NB4 (cell line): ENCODE results near the gene UNC93B1.

Experiments
- MYC ChIP-seq: IDR thresholded peaks from 2 replicates; pipeline ENCODE4 v1.6.1; 2011; ENCODE audit warnings: low read depth, low read length
- POLR2A ChIP-seq: IDR thresholded peaks from 2 replicates; pipeline ENCODE4 v1.6.1; 2011; ENCODE audit warnings: mild to moderate bottlenecking; ENCODE audit not compliant: insufficient read length; ENCODE audit errors: extremely low read depth
- TF ChIP-seq, protein P1 (sequence below): IDR thresholded peaks from one replicate; pipeline ENCODE4 v1.5.1; 2012; ENCODE audit warnings: low read depth, low read length
- TF ChIP-seq, protein P2 (sequence below): IDR thresholded peaks from 2 replicates; pipeline ENCODE4 v1.6.1; 2011; ENCODE audit warnings: low read depth, low read length

DNA sequence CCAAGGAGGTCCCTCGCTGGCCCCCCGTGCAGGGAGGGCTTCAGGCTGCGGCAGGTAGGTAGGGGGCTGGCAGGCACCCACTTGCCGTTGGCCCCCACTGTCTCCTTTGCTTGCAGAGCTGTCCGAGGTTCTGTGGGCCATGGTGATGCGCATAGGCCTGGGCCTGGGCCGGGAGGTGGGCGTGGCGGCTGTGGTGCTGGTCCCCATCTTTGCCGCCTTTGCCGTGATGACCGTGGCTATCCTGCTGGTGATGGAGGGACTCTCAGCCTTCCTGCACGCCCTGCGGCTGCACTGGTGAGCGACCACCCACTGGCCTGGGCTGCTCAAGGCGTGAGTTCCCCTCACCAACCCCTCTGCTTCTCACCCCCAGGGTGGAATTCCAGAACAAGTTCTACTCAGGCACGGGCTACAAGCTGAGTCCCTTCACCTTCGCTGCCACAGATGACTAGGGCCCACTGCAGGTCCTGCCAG, 46.5 kb upstream of the UNC93B1 start:
- TF ChIP-seq, protein P1, sequence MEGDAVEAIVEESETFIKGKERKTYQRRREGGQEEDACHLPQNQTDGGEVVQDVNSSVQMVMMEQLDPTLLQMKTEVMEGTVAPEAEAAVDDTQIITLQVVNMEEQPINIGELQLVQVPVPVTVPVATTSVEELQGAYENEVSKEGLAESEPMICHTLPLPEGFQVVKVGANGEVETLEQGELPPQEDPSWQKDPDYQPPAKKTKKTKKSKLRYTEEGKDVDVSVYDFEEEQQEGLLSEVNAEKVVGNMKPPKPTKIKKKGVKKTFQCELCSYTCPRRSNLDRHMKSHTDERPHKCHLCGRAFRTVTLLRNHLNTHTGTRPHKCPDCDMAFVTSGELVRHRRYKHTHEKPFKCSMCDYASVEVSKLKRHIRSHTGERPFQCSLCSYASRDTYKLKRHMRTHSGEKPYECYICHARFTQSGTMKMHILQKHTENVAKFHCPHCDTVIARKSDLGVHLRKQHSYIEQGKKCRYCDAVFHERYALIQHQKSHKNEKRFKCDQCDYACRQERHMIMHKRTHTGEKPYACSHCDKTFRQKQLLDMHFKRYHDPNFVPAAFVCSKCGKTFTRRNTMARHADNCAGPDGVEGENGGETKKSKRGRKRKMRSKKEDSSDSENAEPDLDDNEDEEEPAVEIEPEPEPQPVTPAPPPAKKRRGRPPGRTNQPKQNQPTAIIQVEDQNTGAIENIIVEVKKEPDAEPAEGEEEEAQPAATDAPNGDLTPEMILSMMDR, result no peak
- no peak for TF ChIP-seq MYC
- TF ChIP-seq, protein P2, sequence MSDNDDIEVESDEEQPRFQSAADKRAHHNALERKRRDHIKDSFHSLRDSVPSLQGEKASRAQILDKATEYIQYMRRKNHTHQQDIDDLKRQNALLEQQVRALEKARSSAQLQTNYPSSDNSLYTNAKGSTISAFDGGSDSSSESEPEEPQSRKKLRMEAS, result no peak
- TF ChIP-seq POLR2A, result no peak
